ENCODE measurements around the gene SIPA1. TPM values are rescaled to one million over a fixed set of nuclear protein-coding genes. Genes with fewer than 3 reads are reported as not detected.

Gene SIPA1
- total and polyA plus RNA-seq, 2 of the 8 experiments (the other 6 are each of a cell fraction or from before 2014, with no cell fraction given): 35.3 to 72.2 TPM

- Histone ChIP-seq H3K36me3 (ENCODE audit: control insufficient read depth in 2 of 4, insufficient read depth in 4 of 4, low read length in 3 of 4) (peaks cover 8 to 48% (median 33%) of the 10 kb centered on the region in 4 experiments; a peak in 7 of 8 replicates), H3K4me3 (ENCODE audit: extremely low read depth in 1 of 4, insufficient read depth in 2 of 4, low read depth in 3 of 4, low read length in 4 of 4) (no peak overlapping the region), H3K27me3 (replicated peaks in 1 of 4; ENCODE audit: control insufficient read depth in 3 of 4, extremely low read depth in 1 of 4, insufficient read depth in 3 of 4, low read length in 3 of 4) (no peaks in the 10 kb centered on the region), H2AFZ (ENCODE audit: low read length) (no peak overlapping the region), H2BK15ac (ENCODE audit: low read length) (no peak overlapping the region), H2BK120ac (replicated peaks; ENCODE audit: low read depth, low read length) (no peak overlapping the region), H3K79me2 (ENCODE audit: control insufficient read depth in 1 of 2, insufficient read depth in 2 of 2, low read length in 2 of 2) (no peaks in the 10 kb centered on the region), H3K56ac (replicated peaks; ENCODE audit: insufficient read length, low read depth, low read length) (no peak overlapping the region), H4K8ac (ENCODE audit: extremely low read depth, insufficient read depth, low read length) (no peak overlapping the region; the same call in 1 of the 2 replicates), H3K4me2 (ENCODE audit: insufficient read depth in 1 of 2, low read depth in 2 of 2, low read length in 2 of 2) (no peak overlapping the region), H2BK20ac (ENCODE audit: low read length) (no peak overlapping the region), H3K23me2 (ENCODE audit: low read depth, low read length) (peaks cover 3% of the 10 kb centered on the region; the same call in 1 of the 2 replicates), H4K5ac (ENCODE audit: insufficient read length, low read depth, low read length) (no peak overlapping the region), H4K91ac (replicated peaks; ENCODE audit: insufficient read length, low read length) (no peak overlapping the region), H3K18ac (ENCODE audit: extremely low read depth, low read length) (no peak overlapping the region), H3K79me1 (ENCODE audit: low read depth, low read length) (peaks cover 4% of the 10 kb centered on the region; the same call in 1 of the 2 replicates), H3K9me3 (ENCODE audit: insufficient read depth in 2 of 2, low read depth in 1 of 2, low read length in 1 of 2) (no peaks in the 10 kb centered on the region), H3K27ac (ENCODE audit: low read depth, low read length) (no peak overlapping the region), H3K4ac (replicated peaks; ENCODE audit: insufficient read length, low read depth, low read length) (no peak overlapping the region), H2BK12ac (ENCODE audit: low read depth, low read length) (no peak overlapping the region), H2AK5ac (ENCODE audit: low read depth, low read length) (no peak overlapping the region), H2BK5ac (ENCODE audit: low read depth, low read length) (no peak overlapping the region), H3K14ac (ENCODE audit: insufficient read length) (no peak overlapping the region), H3K23ac (ENCODE audit: insufficient read length) (no peak overlapping the region), H4K20me1 (replicated peaks in 1 of 2; ENCODE audit: control insufficient read depth in 1 of 2, insufficient read depth in 2 of 2, low read length in 2 of 2) (peaks cover 0 to 17% of the 10 kb centered on the region in 2 experiments), H3K9ac (replicated peaks in 1 of 4; ENCODE audit: extremely low read depth in 1 of 4, low read depth in 3 of 4, low read length in 3 of 4) (no peak overlapping the region), H3K4me1 (replicated peaks in 1 of 4; ENCODE audit: control insufficient read depth in 3 of 4, insufficient read depth in 4 of 4, low read length in 3 of 4) (peaks cover 3 to 15% (median 8%) of the 10 kb centered on the region in 4 experiments)
- CTCF ChIA-PET (ENCODE audit: partially characterized antibody): interaction anchor here (1.3 to 2.4 kb wide), 4 partner anchors 8 to 93 kb away, joined by 3 to 11 read pairs (median 6); no protein-coding TSS in a partner anchor
- FAIRE-seq (no peak), DNase-seq (ENCODE audit: low read depth in 1 of 2, low spot score in 2 of 2) (no peak)
- POLR2A ChIA-PET (ENCODE audit: partially characterized antibody): interaction anchor here (1.7 to 6.9 kb wide), 3 partner anchors 9 to 14 kb away, joined by 6 to 40 read pairs (median 8); no protein-coding TSS in a partner anchor
- WGBS, 2 experiments (ENCODE audit: extremely low coverage in 1 of 2, insufficient coverage in 1 of 2, insufficient read length in 1 of 2, insufficient replicate concordance in 2 of 2, low coverage in 1 of 2, low lambda C conversion rate in 2 of 2, missing lambda C conversion rate in 1 of 2): 98% methylated on average over 10 of the region's 14 CpGs; no CpG with 5 or more reads in 1 of the 2 experiments
- TF ChIP-seq FOSL1 (IDR thresholded peaks at IDR 0.05; ENCODE audit: insufficient read depth, low read depth, low read length) (no peak), EP300 (IDR thresholded peaks at IDR 0.05; ENCODE audit: borderline replicate concordance in 1 of 2, low read depth in 2 of 2, low read length in 2 of 2) (no peak), HDAC2 (IDR thresholded peaks at IDR 0.05; ENCODE audit: borderline replicate concordance in 1 of 2, low read depth in 2 of 2, low read length in 2 of 2) (no peak), POLR2AphosphoS5 (IDR thresholded peaks at IDR 0.05; ENCODE audit: low read depth, low read length) (no peak), TCF12 (IDR thresholded peaks at IDR 0.05; ENCODE audit: low read depth, low read length) (no peak), CREB1 (IDR thresholded peaks at IDR 0.05) (no peak)
Measured at GRCh38 chr11:65634109-65634436, 3.8 kb upstream of the SIPA1 start.

Data from H1 (cell line).